Cardiac fibroblast (primary cell): ENCODE data around the gene CXXC5.

Experiments used
- DNase-seq, 2 donors: peaks; one replicate each; pipeline versions ENCODE4 v3.0.0 to v3.0.0-alpha.2; 2010; ENCODE audit warnings: low read depth in 2 of 2
- H3K4me3 ChIP-seq, 2 donors: replicated peaks in 1 of 2; 1 replicate in 1 of 2; 2 replicates in 1 of 2; pipeline ENCODE4 v1.5.1; 2011; ENCODE audit warnings: low read depth in 2 of 2, low read length in 2 of 2, mild to moderate bottlenecking in 2 of 2, moderate library complexity in 1 of 2
- CTCF ChIP-seq: IDR thresholded peaks from one replicate; pipeline ENCODE4 v1.5.1; 2011; ENCODE audit warnings: low read depth, mild to moderate bottlenecking, low read length, inconsistent platforms

CXXC5 gene

GRCh38 chr5:139677736-139678613 is 29.8 kb downstream of the CXXC5 start:
- no peak for DNase-seq
- no peak overlapping the region for H3K4me3 ChIP-seq
- TF ChIP-seq CTCF: no peak

GRCh38 chr5:139678751-139679750 is 30.9 kb downstream of the CXXC5 start:
- H3K4me3 ChIP-seq: no peak overlapping the region
- no peak for DNase-seq
- no peak for TF ChIP-seq CTCF

GRCh38 chr5:139680368-139681111 is 32.4 kb downstream of the CXXC5 start:
- no peak for DNase-seq
- TF ChIP-seq CTCF: no peak
- H3K4me3 ChIP-seq: no peak overlapping the region

GRCh38 chr5:139681112-139681458 is 32.9 kb downstream of the CXXC5 start:
- TF ChIP-seq CTCF: no peak
- no peak for DNase-seq
- H3K4me3 ChIP-seq: no peak overlapping the region

GRCh38 chr5:139681466-139681865 is 33.3 kb downstream of the CXXC5 start:
- no peak for DNase-seq
- TF ChIP-seq CTCF: no peak
- H3K4me3 ChIP-seq: no peak overlapping the region

- no peak for TF ChIP-seq CTCF
- DNase-seq: no peak
- H3K4me3 ChIP-seq: no peak overlapping the region
Observed at GRCh38 chr5:139682016-139682975, 34.1 kb downstream of the CXXC5 start.
